K562 (cell line): ENCODE results near the gene AHI1.

Experiments used
- ETV6 ChIP-seq, 3 experiments: fragments of 150-350 bp in 1 of 3; sonication (generic) in 1 of 3; formaldehyde crosslinking in 1 of 3; IDR thresholded peaks; 2 replicates each; pipeline versions ENCODE4 v1.6.1 to v1.8.0; 2014 to 2022; ENCODE audit warnings: borderline replicate concordance in 2 of 3, low read depth in 2 of 3, antibody characterized with exemption in 1 of 3, low read length in 1 of 3, mild to moderate bottlenecking in 1 of 3, missing genetic modification reagents in 1 of 3
- GTF2A2 ChIP-seq: IDR thresholded peaks from 2 replicates; pipeline ENCODE4 v1.6.1; 2016; ENCODE audit warnings: mild to moderate bottlenecking, missing genetic modification characterization, missing compliant biosample characterization
- POLR2AphosphoS5 ChIP-seq: IDR thresholded peaks from 2 replicates; pipeline ENCODE4 v1.6.1; 2011; ENCODE audit warnings: mild to moderate bottlenecking, low read depth, low read length, moderate library complexity; ENCODE audit not compliant: control insufficient read depth, insufficient read depth
- RB1 ChIP-seq: fragments of 450-650 bp; IDR thresholded peaks from 2 replicates; pipeline ENCODE4 v1.6.1; 2017; ENCODE audit warnings: low read depth, mild to moderate bottlenecking
- RBM17 ChIP-seq: fragments of 200-400 bp; formaldehyde crosslinking; IDR thresholded peaks from 2 replicates; pipeline ENCODE4 v1.6.1; 2017; ENCODE audit warnings: low read depth, mild to moderate bottlenecking, low read length, borderline replicate concordance
- SMARCE1 ChIP-seq: fragments of 450-650 bp; IDR thresholded peaks from 2 replicates; pipeline ENCODE4 v1.7.1; 2016; ENCODE audit warnings: mild to moderate bottlenecking
- TF ChIP-seq, protein P1 (sequence below): IDR thresholded peaks from 2 replicates; pipeline ENCODE4 v1.6.1; 2012; ENCODE audit warnings: low read depth, low read length, improper control_type of control experiment, borderline replicate concordance
- TF ChIP-seq, protein P2 (sequence below), 3 experiments: IDR thresholded peaks in 2 of 3; conservative IDR thresholded peaks in 1 of 3; 2 replicates each; pipeline ENCODE4 v1.5.1; 2011 to 2012; ENCODE audit warnings: low read length in 3 of 3, mild to moderate bottlenecking in 3 of 3, control low read depth in 2 of 3, improper control_type of control experiment in 1 of 3, inconsistent platforms in 1 of 3, low read depth in 1 of 3, mixed read lengths in 1 of 3, moderate library complexity in 1 of 3; ENCODE audit not compliant: insufficient read depth in 2 of 3
- TF ChIP-seq, protein P3 (sequence below), 2 experiments: fragments of 200-800 bp in 1 of 2; sonication (Bioruptor generic) in 1 of 2; sonication (generic) in 1 of 2; formaldehyde crosslinking in 1 of 2; IDR thresholded peaks in 1 of 2; conservative IDR thresholded peaks in 1 of 2; 2 replicates each; pipeline versions ENCODE4 v1.5.0 to v1.6.1; 2016 to 2020; ENCODE audit warnings: missing compliant biosample characterization in 1 of 2, missing genetic modification characterization in 1 of 2, missing genetic modification reagents in 1 of 2
- TF ChIP-seq, protein P4 (sequence below), 2 experiments: fragments of 450-650 bp in 1 of 2; sonication (generic) in 1 of 2; formaldehyde crosslinking; conservative IDR thresholded peaks; 2 replicates each; pipeline versions ENCODE4 v1.4.0 to v1.8.1; 2020 to 2022; ENCODE audit warnings: mild to moderate bottlenecking in 1 of 2, missing genetic modification reagents in 1 of 2

DNA sequence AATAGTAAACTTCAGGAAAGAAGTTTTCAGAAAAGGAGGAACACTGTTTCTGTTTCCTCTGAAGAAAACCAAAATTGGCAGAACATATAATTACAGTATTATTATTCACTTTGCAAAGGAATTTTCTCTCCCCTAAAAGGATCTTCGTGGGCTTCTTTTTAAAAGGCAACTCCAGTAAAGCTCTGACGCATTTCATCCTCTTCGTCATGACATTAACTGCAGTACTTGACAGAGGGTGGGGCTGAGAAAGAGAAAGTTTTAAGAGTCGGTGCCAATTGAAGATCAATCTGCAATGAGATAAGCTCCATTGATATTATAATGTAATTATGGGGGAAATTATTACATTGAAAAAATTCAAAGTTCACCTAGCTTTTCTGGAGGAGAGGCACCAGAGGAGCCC is 240.7 kb downstream of the AHI1 start:
- TF ChIP-seq, protein P1, sequence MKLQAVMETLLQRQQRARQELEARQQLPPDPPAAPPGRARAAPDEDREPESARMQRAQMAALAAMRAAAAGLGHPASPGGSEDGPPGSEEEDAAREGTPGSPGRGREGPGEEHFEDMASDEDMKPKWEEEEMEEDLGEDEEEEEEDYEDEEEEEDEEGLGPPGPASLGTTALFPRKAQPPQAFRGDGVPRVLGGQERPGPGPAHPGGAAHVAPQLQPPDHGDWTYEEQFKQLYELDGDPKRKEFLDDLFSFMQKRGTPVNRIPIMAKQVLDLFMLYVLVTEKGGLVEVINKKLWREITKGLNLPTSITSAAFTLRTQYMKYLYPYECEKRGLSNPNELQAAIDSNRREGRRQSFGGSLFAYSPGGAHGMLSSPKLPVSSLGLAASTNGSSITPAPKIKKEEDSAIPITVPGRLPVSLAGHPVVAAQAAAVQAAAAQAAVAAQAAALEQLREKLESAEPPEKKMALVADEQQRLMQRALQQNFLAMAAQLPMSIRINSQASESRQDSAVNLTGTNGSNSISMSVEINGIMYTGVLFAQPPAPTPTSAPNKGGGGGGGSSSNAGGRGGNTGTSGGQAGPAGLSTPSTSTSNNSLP, result no peak
- TF ChIP-seq, protein P2, sequence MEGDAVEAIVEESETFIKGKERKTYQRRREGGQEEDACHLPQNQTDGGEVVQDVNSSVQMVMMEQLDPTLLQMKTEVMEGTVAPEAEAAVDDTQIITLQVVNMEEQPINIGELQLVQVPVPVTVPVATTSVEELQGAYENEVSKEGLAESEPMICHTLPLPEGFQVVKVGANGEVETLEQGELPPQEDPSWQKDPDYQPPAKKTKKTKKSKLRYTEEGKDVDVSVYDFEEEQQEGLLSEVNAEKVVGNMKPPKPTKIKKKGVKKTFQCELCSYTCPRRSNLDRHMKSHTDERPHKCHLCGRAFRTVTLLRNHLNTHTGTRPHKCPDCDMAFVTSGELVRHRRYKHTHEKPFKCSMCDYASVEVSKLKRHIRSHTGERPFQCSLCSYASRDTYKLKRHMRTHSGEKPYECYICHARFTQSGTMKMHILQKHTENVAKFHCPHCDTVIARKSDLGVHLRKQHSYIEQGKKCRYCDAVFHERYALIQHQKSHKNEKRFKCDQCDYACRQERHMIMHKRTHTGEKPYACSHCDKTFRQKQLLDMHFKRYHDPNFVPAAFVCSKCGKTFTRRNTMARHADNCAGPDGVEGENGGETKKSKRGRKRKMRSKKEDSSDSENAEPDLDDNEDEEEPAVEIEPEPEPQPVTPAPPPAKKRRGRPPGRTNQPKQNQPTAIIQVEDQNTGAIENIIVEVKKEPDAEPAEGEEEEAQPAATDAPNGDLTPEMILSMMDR (IDR thresholded peaks at IDR 0.05 in 2 of 3, conservative IDR thresholded peaks at IDR 0.05 in 1 of 3; ENCODE audit: insufficient read depth in 2 of 3, low read depth in 1 of 3, low read length in 3 of 3), result no peak
- TF ChIP-seq ETV6 (IDR thresholded peaks at IDR 0.05; ENCODE audit: borderline replicate concordance in 1 of 2, low read depth in 2 of 2, low read length in 1 of 2) (no peak), ETV6 (CRISPR knock-in tag; IDR thresholded peaks at IDR 0.05; ENCODE audit: borderline replicate concordance) (no peak), RBM17 (no peak), SMARCE1 (no peak), GTF2A2 (tag) (no peak), RB1 (no peak), POLR2AphosphoS5 (no peak)
- TF ChIP-seq, protein P3, sequence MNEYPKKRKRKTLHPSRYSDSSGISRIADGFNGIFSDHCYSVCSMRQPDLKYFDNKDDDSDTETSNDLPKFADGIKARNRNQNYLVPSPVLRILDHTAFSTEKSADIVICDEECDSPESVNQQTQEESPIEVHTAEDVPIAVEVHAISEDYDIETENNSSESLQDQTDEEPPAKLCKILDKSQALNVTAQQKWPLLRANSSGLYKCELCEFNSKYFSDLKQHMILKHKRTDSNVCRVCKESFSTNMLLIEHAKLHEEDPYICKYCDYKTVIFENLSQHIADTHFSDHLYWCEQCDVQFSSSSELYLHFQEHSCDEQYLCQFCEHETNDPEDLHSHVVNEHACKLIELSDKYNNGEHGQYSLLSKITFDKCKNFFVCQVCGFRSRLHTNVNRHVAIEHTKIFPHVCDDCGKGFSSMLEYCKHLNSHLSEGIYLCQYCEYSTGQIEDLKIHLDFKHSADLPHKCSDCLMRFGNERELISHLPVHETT (CRISPR knock-in tag; conservative IDR thresholded peaks at IDR 0.05 in 1 of 2, IDR thresholded peaks at IDR 0.05 in 1 of 2), result no peak
- TF ChIP-seq, protein P4, sequence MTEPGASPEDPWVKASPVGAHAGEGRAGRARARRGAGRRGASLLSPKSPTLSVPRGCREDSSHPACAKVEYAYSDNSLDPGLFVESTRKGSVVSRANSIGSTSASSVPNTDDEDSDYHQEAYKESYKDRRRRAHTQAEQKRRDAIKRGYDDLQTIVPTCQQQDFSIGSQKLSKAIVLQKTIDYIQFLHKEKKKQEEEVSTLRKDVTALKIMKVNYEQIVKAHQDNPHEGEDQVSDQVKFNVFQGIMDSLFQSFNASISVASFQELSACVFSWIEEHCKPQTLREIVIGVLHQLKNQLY (CRISPR knock-in tag; conservative IDR thresholded peaks at IDR 0.05), result no peak
